ES-I3 (cell line): ENCODE data around the gene KRT37.
"Not testable (repeated sequence)": the region's sequence is repeated elsewhere in the genome, so short reads cannot be mapped to it uniquely, and the experiment has no call there.

Experiments used
- H3K36me3 ChIP-seq: 2 replicates; pipeline ENCODE4 v1.6.1; 2013; ENCODE audit warnings: mild to moderate bottlenecking, low read length, control low read depth, moderate library complexity; ENCODE audit not compliant: insufficient read depth
- H3K4me1 ChIP-seq: 2 replicates; pipeline ENCODE4 v1.6.1; 2013; ENCODE audit warnings: mild to moderate bottlenecking, control low read depth, low read length; ENCODE audit not compliant: insufficient read depth
- H3K9ac ChIP-seq: 2 replicates; pipeline ENCODE4 v1.6.1; 2013; ENCODE audit warnings: low read depth, mild to moderate bottlenecking, low read length, moderate library complexity
- H3K9me3 ChIP-seq: 2 replicates; pipeline ENCODE4 v1.6.1; 2013; ENCODE audit warnings: mild to moderate bottlenecking, low read length, moderate library complexity; ENCODE audit not compliant: control insufficient read depth, insufficient read depth

KRT37 gene

GRCh38 chr17:41407226-41407625, 17.2 kb downstream of the KRT37 start:
- Histone ChIP-seq H3K4me1 (no peaks in the 10 kb centered on the region; the same call in 1 of the 2 replicates), H3K9ac (no peak overlapping the region), H3K9me3 (no peaks in the 10 kb centered on the region), H3K36me3 (no peaks in the 10 kb centered on the region)

- H3K9ac ChIP-seq, result no peak overlapping the region
- H3K9me3 ChIP-seq, result no peaks in the 10 kb centered on the region
- no peaks in the 10 kb centered on the region for H3K36me3 ChIP-seq
- H3K4me1 ChIP-seq, result no peaks in the 10 kb centered on the region; the same call in 1 of the 2 replicates
Observed at GRCh38 chr17:41406205-41406604, 18.2 kb downstream of the KRT37 start.

GRCh38 chr17:41404024-41404671, 20.2 kb downstream of the KRT37 start:
- no peak overlapping the region for H3K9ac ChIP-seq
- no peaks in the 10 kb centered on the region for H3K36me3 ChIP-seq
- no peaks in the 10 kb centered on the region for H3K9me3 ChIP-seq
- H3K4me1 ChIP-seq, result no peaks in the 10 kb centered on the region; the same call in 1 of the 2 replicates

GRCh38 chr17:41403404-41404023, 20.9 kb downstream of the KRT37 start:
- no peak overlapping the region for H3K9ac ChIP-seq
- no peaks in the 10 kb centered on the region for H3K36me3 ChIP-seq
- no peaks in the 10 kb centered on the region for H3K9me3 ChIP-seq

GRCh38 chr17:41402161-41402560, 22.2 kb downstream of the KRT37 start:
- H3K4me1 ChIP-seq, result no peaks in the 10 kb centered on the region; the same call in 1 of the 2 replicates
- H3K9ac ChIP-seq, result no peak overlapping the region
- no peaks in the 10 kb centered on the region for H3K9me3 ChIP-seq
- H3K36me3 ChIP-seq, result no peaks in the 10 kb centered on the region

More at GRCh38 chr17:41403404-41404023, 20.9 kb downstream of the KRT37 start:
- no peaks in the 10 kb centered on the region; the same call in 1 of the 2 replicates for H3K4me1 ChIP-seq

- H3K9me3 ChIP-seq, result no peaks in the 10 kb centered on the region; the same call in 1 of the 2 replicates
- H3K9ac ChIP-seq, result no peak within 1 kb of the TSS
- no peaks in the 10 kb centered on the region for H3K36me3 ChIP-seq
- H3K4me1 ChIP-seq, result no peaks in the 10 kb centered on the region
Observed at GRCh38 chr17:41396996-41397660, 27.3 kb downstream of the KRT37 start, which contains the start of gene KRT31. Gene KRT31 (minus strand): TSS chr17:41397608. CDS start chr17:41397539, 69 bp downstream.

- H3K4me1 ChIP-seq, result no peaks in the 10 kb centered on the region
- no peaks in the 10 kb centered on the region; the same call in 1 of the 2 replicates for H3K9me3 ChIP-seq
- H3K36me3 ChIP-seq, result no peaks in the 10 kb centered on the region
- no peak overlapping the region for H3K9ac ChIP-seq
Observed at GRCh38 chr17:41396340-41396739, 28.0 kb downstream of the KRT37 start.

GRCh38 chr17:41395611-41396010, 28.8 kb downstream of the KRT37 start:
- Histone ChIP-seq H3K9me3 (no peaks in the 10 kb centered on the region; the same call in 1 of the 2 replicates), H3K4me1 (no peaks in the 10 kb centered on the region), H3K9ac (no peak overlapping the region), H3K36me3 (no peaks in the 10 kb centered on the region)

- H3K36me3 ChIP-seq, H3K4me1 ChIP-seq, H3K9me3 ChIP-seq, H3K9ac ChIP-seq: not testable (repeated sequence)
Observed at GRCh38 chr17:41395044-41395443, 29.3 kb downstream of the KRT37 start.

GRCh38 chr17:41394254-41394996, 30.0 kb downstream of the KRT37 start:
- H3K4me1 ChIP-seq, result no peaks in the 10 kb centered on the region

GRCh38 chr17:41393826-41394225, 30.6 kb downstream of the KRT37 start:
- Histone ChIP-seq H3K4me1 (no peaks in the 10 kb centered on the region), H3K9ac (no peak overlapping the region), H3K36me3 (no peaks in the 10 kb centered on the region), H3K9me3 (no peaks in the 10 kb centered on the region; the same call in 1 of the 2 replicates)

More at GRCh38 chr17:41394254-41394996, 30.0 kb downstream of the KRT37 start:
- Histone ChIP-seq H3K36me3 (no peaks in the 10 kb centered on the region), H3K9ac (no peak overlapping the region), H3K9me3 (no peaks in the 10 kb centered on the region; the same call in 1 of the 2 replicates)

GRCh38 chr17:41393294-41393693, 31.1 kb downstream of the KRT37 start:
- H3K36me3 ChIP-seq, result no peaks in the 10 kb centered on the region
- no peaks in the 10 kb centered on the region for H3K4me1 ChIP-seq
- H3K9ac ChIP-seq, result no peak overlapping the region
- no peaks in the 10 kb centered on the region; the same call in 1 of the 2 replicates for H3K9me3 ChIP-seq

GRCh38 chr17:41392278-41392677, 32.1 kb downstream of the KRT37 start:
- H3K4me1 ChIP-seq, result no peaks in the 10 kb centered on the region
- no peak overlapping the region for H3K9ac ChIP-seq
- no peaks in the 10 kb centered on the region; the same call in 1 of the 2 replicates for H3K9me3 ChIP-seq
- no peaks in the 10 kb centered on the region for H3K36me3 ChIP-seq

- Histone ChIP-seq H3K9ac (no peak overlapping the region), H3K4me1 (no peaks in the 10 kb centered on the region), H3K36me3 (no peaks in the 10 kb centered on the region), H3K9me3 (no peaks in the 10 kb centered on the region; the same call in 1 of the 2 replicates)
Observed at GRCh38 chr17:41391535-41391934, 32.9 kb downstream of the KRT37 start.
